Measurements from ENCODE around the gene UNC5B.

DNA sequence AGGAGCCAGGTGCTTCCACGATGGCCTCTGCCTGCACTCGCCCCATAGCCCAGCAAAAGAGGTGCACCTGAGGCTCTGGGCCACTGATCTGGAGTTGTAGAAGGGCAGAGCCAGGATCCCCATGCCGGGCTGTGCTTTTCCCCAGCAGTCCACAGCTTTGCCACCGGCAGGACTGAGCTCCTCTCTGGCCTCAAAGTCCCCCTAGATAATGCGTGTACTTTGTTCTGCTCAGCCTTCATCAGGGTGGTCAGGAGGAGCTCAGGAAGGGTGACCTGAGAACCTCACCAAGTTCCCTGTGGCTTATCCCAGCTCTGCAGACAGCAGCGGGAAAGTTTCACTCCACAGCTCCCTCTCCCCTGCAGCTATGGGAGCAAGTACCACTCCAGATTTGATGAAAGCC lies 27.9 kb upstream of the UNC5B start:
- TF ChIP-seq CTCF (IDR thresholded peaks at IDR 0.05): no peak
- TF ChIP-seq POLR2A (IDR thresholded peaks at IDR 0.05): no peak

Measured in sigmoid colon (tissue), 3 donors.